Uterus (tissue), 2 donors: Measurements from ENCODE around the gene PUSL1.

Source experiments
- CTCF ChIP-seq, 4 experiments: fragments of 200-600 bp in 2 of 4; fragments of 450-650 bp in 2 of 4; sonication (generic) in 2 of 4; IDR thresholded peaks; one replicate each; pipeline ENCODE4 v1.5.1; 2016 to 2019; ENCODE audit warnings: antibody characterized with exemption in 4 of 4, mild to moderate bottlenecking in 2 of 4, moderate library complexity in 1 of 4
- POLR2A ChIP-seq, 2 donors: fragments of 450-650 bp; IDR thresholded peaks; one replicate each; pipeline ENCODE4 v1.6.1; 2016; ENCODE audit warnings: antibody characterized with exemption in 2 of 2, mild to moderate bottlenecking in 1 of 2, moderate library complexity in 1 of 2

GRCh38 chr1:1342584-1343115 is 34.3 kb downstream of the PUSL1 start:
- TF ChIP-seq POLR2A (IDR thresholded peaks at IDR 0.05) = no peak
- TF ChIP-seq CTCF (IDR thresholded peaks at IDR 0.05) = no peak
